ENCODE results near the gene CDC7.

- TF ChIP-seq CTCF (tag by site-specific recombination; IDR thresholded peaks at IDR 0.05) = no peak
- no peak for TF ChIP-seq YY1 (tag by site-specific recombination; IDR thresholded peaks at IDR 0.05)
- TF ChIP-seq ZBTB10 (tag by site-specific recombination; IDR thresholded peaks at IDR 0.05) = no peak
Observed at GRCh38 chr1:91564888-91565701, 64.4 kb downstream of the CDC7 start.

Data from HEK293 (cell line).